ENCODE data around the gene MYADM. TPM values are rescaled to one million over a fixed set of nuclear protein-coding genes. Genes with fewer than 3 reads are reported as not detected.

MYADM gene
- polyA plus RNA-seq, 4 donors = 2.2 to 41.3 (median 20.4) TPM

- Histone ChIP-seq H3K27ac (ENCODE audit: low read depth in 1 of 3, low read length in 2 of 3) (no peak overlapping the region), H3K4me1 (ENCODE audit: control insufficient read depth in 3 of 3, insufficient read depth in 2 of 3, low read depth in 1 of 3, low read length in 2 of 3) (peaks cover 0 to 8% (median 1%) of the 10 kb centered on the region in 3 donors), H3K27me3 (ENCODE audit: control insufficient read depth in 3 of 3, insufficient read depth in 3 of 3, low read length in 3 of 3) (peaks cover 5 to 42% (median 19%) of the 10 kb centered on the region in 3 donors), H3K36me3 (ENCODE audit: control insufficient read depth in 3 of 3, insufficient read depth in 2 of 3, low read depth in 1 of 3, low read length in 3 of 3) (no peaks in the 10 kb centered on the region), H3K9me3 (ENCODE audit: control insufficient read depth in 2 of 2, insufficient read depth in 1 of 2, low read depth in 1 of 2, low read length in 1 of 2) (no peaks in the 10 kb centered on the region), H3K4me3 (ENCODE audit: low read depth in 1 of 3, low read length in 3 of 3) (no peak overlapping the region)
- FAIRE-seq = no peak
- 85 to 93% (median 92%) methylated on average over 10 of the region's 10 CpGs for WGBS, 3 donors
- no peak for DNase-seq
Measured at GRCh38 chr19:53885036-53885435, 17.4 kb downstream of the MYADM start.

- no peaks in the 10 kb centered on the region for H3K36me3 ChIP-seq (ENCODE audit: control insufficient read depth in 3 of 3, insufficient read depth in 2 of 3, low read depth in 1 of 3, low read length in 3 of 3)
- no peaks in the 10 kb centered on the region for H3K9me3 ChIP-seq (ENCODE audit: control insufficient read depth in 2 of 2, insufficient read depth in 1 of 2, low read depth in 1 of 2, low read length in 1 of 2)
- DNase-seq (no peak), FAIRE-seq (no peak)
- H3K27me3 ChIP-seq (ENCODE audit: control insufficient read depth in 3 of 3, insufficient read depth in 3 of 3, low read length in 3 of 3) = peaks cover 0 to 2% (median 0%) of the 10 kb centered on the region in 3 donors
- no peak overlapping the region for H3K4me3 ChIP-seq (ENCODE audit: low read depth in 1 of 3, low read length in 3 of 3)
- peaks cover 0 to 1% (median 0%) of the 10 kb centered on the region in 3 donors for H3K4me1 ChIP-seq (ENCODE audit: control insufficient read depth in 3 of 3, insufficient read depth in 2 of 3, low read depth in 1 of 3, low read length in 2 of 3)
- whole genome bisulfite sequencing, 3 donors = 78 to 82% (median 81%) methylated on average over 21 to 23 of the region's 23 CpGs
- H3K27ac ChIP-seq (ENCODE audit: low read depth in 1 of 3, low read length in 2 of 3) = no peak overlapping the region
Measured at GRCh38 chr19:53892301-53892980, 24.8 kb downstream of the MYADM start.

- H3K4me3 ChIP-seq (ENCODE audit: low read depth in 1 of 3, low read length in 3 of 3) = no peak overlapping the region
- peaks cover 0 to 4% (median 2%) of the 10 kb centered on the region in 3 donors for H3K27me3 ChIP-seq (ENCODE audit: control insufficient read depth in 3 of 3, insufficient read depth in 3 of 3, low read length in 3 of 3)
- no peaks in the 10 kb centered on the region for H3K36me3 ChIP-seq (ENCODE audit: control insufficient read depth in 3 of 3, insufficient read depth in 2 of 3, low read depth in 1 of 3, low read length in 3 of 3)
- no peak for FAIRE-seq
- no peak overlapping the region for H3K27ac ChIP-seq (ENCODE audit: low read depth in 1 of 3, low read length in 2 of 3)
- WGBS, 3 donors = 51 to 62% (median 61%) methylated on average over 8 of the region's 8 CpGs
- no peaks in the 10 kb centered on the region for H3K9me3 ChIP-seq (ENCODE audit: control insufficient read depth in 2 of 2, insufficient read depth in 1 of 2, low read depth in 1 of 2, low read length in 1 of 2)
- DNase-seq = no peak
- peaks cover 0 to 1% (median 0%) of the 10 kb centered on the region in 3 donors for H3K4me1 ChIP-seq (ENCODE audit: control insufficient read depth in 3 of 3, insufficient read depth in 2 of 3, low read depth in 1 of 3, low read length in 2 of 3)
Measured at GRCh38 chr19:53892981-53893325, 25.3 kb downstream of the MYADM start.

GRCh38 chr19:53894707-53895106, 27.0 kb downstream of the MYADM start:
- 57 to 73% (median 65%) methylated on average over 9 of the region's 9 CpGs for WGBS, 3 donors
- H3K27me3 ChIP-seq (ENCODE audit: control insufficient read depth in 3 of 3, insufficient read depth in 3 of 3, low read length in 3 of 3) = peaks cover 0 to 12% (median 4%) of the 10 kb centered on the region in 3 donors
- no peaks in the 10 kb centered on the region for H3K9me3 ChIP-seq (ENCODE audit: control insufficient read depth in 2 of 2, insufficient read depth in 1 of 2, low read depth in 1 of 2, low read length in 1 of 2)
- no peak overlapping the region for H3K27ac ChIP-seq (ENCODE audit: low read depth in 1 of 3, low read length in 2 of 3)
- no peak overlapping the region for H3K4me3 ChIP-seq (ENCODE audit: low read depth in 1 of 3, low read length in 3 of 3)
- FAIRE-seq (no peak), DNase-seq (no peak)
- H3K4me1 ChIP-seq (ENCODE audit: control insufficient read depth in 3 of 3, insufficient read depth in 2 of 3, low read depth in 1 of 3, low read length in 2 of 3) = peaks cover 0 to 1% (median 0%) of the 10 kb centered on the region in 3 donors
- no peaks in the 10 kb centered on the region for H3K36me3 ChIP-seq (ENCODE audit: control insufficient read depth in 3 of 3, insufficient read depth in 2 of 3, low read depth in 1 of 3, low read length in 3 of 3)

GRCh38 chr19:53896682-53897081, 29.0 kb downstream of the MYADM start:
- no peak for FAIRE-seq
- H3K4me1 ChIP-seq (ENCODE audit: control insufficient read depth in 3 of 3, insufficient read depth in 2 of 3, low read depth in 1 of 3, low read length in 2 of 3) = no peaks in the 10 kb centered on the region
- no peaks in the 10 kb centered on the region for H3K36me3 ChIP-seq (ENCODE audit: control insufficient read depth in 3 of 3, insufficient read depth in 2 of 3, low read depth in 1 of 3, low read length in 3 of 3)
- peaks cover 0 to 12% (median 7%) of the 10 kb centered on the region in 3 donors for H3K27me3 ChIP-seq (ENCODE audit: control insufficient read depth in 3 of 3, insufficient read depth in 3 of 3, low read length in 3 of 3)
- DNase-seq = no peak
- 20 to 44% (median 37%) methylated on average over 4 of the region's 4 CpGs for WGBS, 3 donors
- H3K27ac ChIP-seq (ENCODE audit: low read depth in 1 of 3, low read length in 2 of 3) = no peak overlapping the region
- no peaks in the 10 kb centered on the region for H3K9me3 ChIP-seq (ENCODE audit: control insufficient read depth in 2 of 2, insufficient read depth in 1 of 2, low read depth in 1 of 2, low read length in 1 of 2)
- no peak overlapping the region for H3K4me3 ChIP-seq (ENCODE audit: low read depth in 1 of 3, low read length in 3 of 3)

GRCh38 chr19:53897459-53897858, 29.8 kb downstream of the MYADM start:
- no peak overlapping the region for H3K4me3 ChIP-seq (ENCODE audit: low read depth in 1 of 3, low read length in 3 of 3)
- peaks cover 0 to 12% (median 5%) of the 10 kb centered on the region in 3 donors for H3K27me3 ChIP-seq (ENCODE audit: control insufficient read depth in 3 of 3, insufficient read depth in 3 of 3, low read length in 3 of 3)
- no peaks in the 10 kb centered on the region for H3K36me3 ChIP-seq (ENCODE audit: control insufficient read depth in 3 of 3, insufficient read depth in 2 of 3, low read depth in 1 of 3, low read length in 3 of 3)
- no peaks in the 10 kb centered on the region for H3K4me1 ChIP-seq (ENCODE audit: control insufficient read depth in 3 of 3, insufficient read depth in 2 of 3, low read depth in 1 of 3, low read length in 2 of 3)
- WGBS, 3 donors = 46 to 65% (median 59%) methylated on average over 4 of the region's 4 CpGs
- FAIRE-seq = no peak
- H3K27ac ChIP-seq (ENCODE audit: low read depth in 1 of 3, low read length in 2 of 3) = no peak overlapping the region
- no peak for DNase-seq
- no peaks in the 10 kb centered on the region for H3K9me3 ChIP-seq (ENCODE audit: control insufficient read depth in 2 of 2, insufficient read depth in 1 of 2, low read depth in 1 of 2, low read length in 1 of 2)

- Histone ChIP-seq H3K36me3 (ENCODE audit: control insufficient read depth in 3 of 3, insufficient read depth in 2 of 3, low read depth in 1 of 3, low read length in 3 of 3) (no peaks in the 10 kb centered on the region), H3K27ac (ENCODE audit: low read depth in 1 of 3, low read length in 2 of 3) (no peak overlapping the region), H3K4me3 (ENCODE audit: low read depth in 1 of 3, low read length in 3 of 3) (no peak overlapping the region), H3K4me1 (ENCODE audit: control insufficient read depth in 3 of 3, insufficient read depth in 2 of 3, low read depth in 1 of 3, low read length in 2 of 3) (no peaks in the 10 kb centered on the region), H3K27me3 (ENCODE audit: control insufficient read depth in 3 of 3, insufficient read depth in 3 of 3, low read length in 3 of 3) (peaks cover 0 to 12% (median 5%) of the 10 kb centered on the region in 3 donors), H3K9me3 (ENCODE audit: control insufficient read depth in 2 of 2, insufficient read depth in 1 of 2, low read depth in 1 of 2, low read length in 1 of 2) (peaks cover 0 to 1% of the 10 kb centered on the region in 2 donors)
- no peak for DNase-seq
- no peak for FAIRE-seq
- 4 to 18% (median 15%) methylated on average over 16 of the region's 16 CpGs for WGBS, 3 donors
Measured at GRCh38 chr19:53898166-53898565, 30.5 kb downstream of the MYADM start.

- DNase-seq (no peak), FAIRE-seq (no peak)
- 5 to 12% (median 7%) methylated on average over 29 to 42 of the region's 42 CpGs for WGBS, 3 donors
- H3K4me1 ChIP-seq (ENCODE audit: control insufficient read depth in 3 of 3, insufficient read depth in 2 of 3, low read depth in 1 of 3, low read length in 2 of 3) = no peaks in the 10 kb centered on the region
- no peak overlapping the region for H3K4me3 ChIP-seq (ENCODE audit: low read depth in 1 of 3, low read length in 3 of 3)
- H3K27ac ChIP-seq (ENCODE audit: low read depth in 1 of 3, low read length in 2 of 3) = no peak overlapping the region
- H3K9me3 ChIP-seq (ENCODE audit: control insufficient read depth in 2 of 2, insufficient read depth in 1 of 2, low read depth in 1 of 2, low read length in 1 of 2) = peaks cover 0 to 1% of the 10 kb centered on the region in 2 donors
- no peaks in the 10 kb centered on the region for H3K36me3 ChIP-seq (ENCODE audit: control insufficient read depth in 3 of 3, insufficient read depth in 2 of 3, low read depth in 1 of 3, low read length in 3 of 3)
- peaks cover 0 to 12% (median 5%) of the 10 kb centered on the region in 3 donors for H3K27me3 ChIP-seq (ENCODE audit: control insufficient read depth in 3 of 3, insufficient read depth in 3 of 3, low read length in 3 of 3)
Measured at GRCh38 chr19:53898636-53899341, 31.1 kb downstream of the MYADM start.

Data from small intestine (tissue), 7 donors.